ENCODE measurements around the gene SPPL3.

SPPL3 gene

GRCh38 chr12:120767071-120768024 is 136.8 kb downstream of the SPPL3 start:
- Mint-ChIP-seq H3K4me1 (ENCODE audit: low read depth) (peaks cover 4% of the 10 kb centered on the region), H3K27me3 (ENCODE audit: low read depth) (no peaks in the 10 kb centered on the region), H3K27ac (no peak overlapping the region), H3K36me3 (ENCODE audit: low read depth) (peaks cover 25% of the 10 kb centered on the region), H3K9me3 (no peaks in the 10 kb centered on the region), H3K4me3 (no peak overlapping the region)
- no peak for DNase-seq (ENCODE audit: low spot score)

GRCh38 chr12:120766566-120766965 is 137.6 kb downstream of the SPPL3 start:
- no peak overlapping the region for H3K4me3 Mint-ChIP-seq
- no peak overlapping the region for H3K27ac Mint-ChIP-seq
- no peak for DNase-seq (ENCODE audit: low spot score)
- peaks cover 4% of the 10 kb centered on the region for H3K4me1 Mint-ChIP-seq (ENCODE audit: low read depth)
- no peaks in the 10 kb centered on the region for H3K27me3 Mint-ChIP-seq (ENCODE audit: low read depth)
- H3K9me3 Mint-ChIP-seq: no peaks in the 10 kb centered on the region
- H3K36me3 Mint-ChIP-seq (ENCODE audit: low read depth): peaks cover 32% of the 10 kb centered on the region

GRCh38 chr12:120764816-120765215 is 139.3 kb downstream of the SPPL3 start:
- Mint-ChIP-seq H3K27ac (no peak overlapping the region), H3K36me3 (ENCODE audit: low read depth) (peaks cover 31% of the 10 kb centered on the region), H3K27me3 (ENCODE audit: low read depth) (no peaks in the 10 kb centered on the region), H3K4me1 (ENCODE audit: low read depth) (peaks cover 2% of the 10 kb centered on the region), H3K4me3 (no peak overlapping the region), H3K9me3 (no peaks in the 10 kb centered on the region)
- DNase-seq (ENCODE audit: low spot score): no peak

- H3K27ac Mint-ChIP-seq: no peak overlapping the region
- peaks cover 2% of the 10 kb centered on the region for H3K4me1 Mint-ChIP-seq (ENCODE audit: low read depth)
- H3K4me3 Mint-ChIP-seq: no peak overlapping the region
- DNase-seq (ENCODE audit: low spot score): no peak
- no peaks in the 10 kb centered on the region for H3K9me3 Mint-ChIP-seq
- peaks cover 30% of the 10 kb centered on the region for H3K36me3 Mint-ChIP-seq (ENCODE audit: low read depth)
- no peaks in the 10 kb centered on the region for H3K27me3 Mint-ChIP-seq (ENCODE audit: low read depth)
Measured at GRCh38 chr12:120763250-120763649, 140.9 kb downstream of the SPPL3 start.

- H3K36me3 Mint-ChIP-seq (ENCODE audit: low read depth): peaks cover 27% of the 10 kb centered on the region
- H3K4me1 Mint-ChIP-seq (ENCODE audit: low read depth): peaks cover 2% of the 10 kb centered on the region
- DNase-seq (ENCODE audit: low spot score): no peak
- no peaks in the 10 kb centered on the region for H3K9me3 Mint-ChIP-seq
- H3K4me3 Mint-ChIP-seq: no peak overlapping the region
- no peaks in the 10 kb centered on the region for H3K27me3 Mint-ChIP-seq (ENCODE audit: low read depth)
- no peak overlapping the region for H3K27ac Mint-ChIP-seq
Measured at GRCh38 chr12:120762086-120762485, 142.1 kb downstream of the SPPL3 start.

GRCh38 chr12:120761519-120761934 is 142.6 kb downstream of the SPPL3 start:
- Mint-ChIP-seq H3K27me3 (ENCODE audit: low read depth) (no peaks in the 10 kb centered on the region), H3K9me3 (no peaks in the 10 kb centered on the region), H3K4me3 (no peak overlapping the region), H3K27ac (no peak overlapping the region), H3K36me3 (ENCODE audit: low read depth) (peaks cover 25% of the 10 kb centered on the region), H3K4me1 (ENCODE audit: low read depth) (peaks cover 2% of the 10 kb centered on the region)
- DNase-seq (ENCODE audit: low spot score): no peak

GRCh38 chr12:120760349-120761254 is 143.6 kb downstream of the SPPL3 start:
- no peaks in the 10 kb centered on the region for H3K27me3 Mint-ChIP-seq (ENCODE audit: low read depth)
- peak overlapping the region; percentile 61 for H3K4me3 Mint-ChIP-seq
- peak overlapping the region; percentile 77 for H3K27ac Mint-ChIP-seq
- peaks cover under 1% of the 10 kb centered on the region for H3K9me3 Mint-ChIP-seq
- H3K36me3 Mint-ChIP-seq (ENCODE audit: low read depth): peaks cover 16% of the 10 kb centered on the region
- peak; percentile 27 for DNase-seq (ENCODE audit: low spot score)
- H3K4me1 Mint-ChIP-seq (ENCODE audit: low read depth): peaks cover 2% of the 10 kb centered on the region

- Mint-ChIP-seq H3K27ac (peak overlapping the region; percentile 69), H3K36me3 (ENCODE audit: low read depth) (peaks cover 18% of the 10 kb centered on the region), H3K4me3 (no peak overlapping the region), H3K27me3 (ENCODE audit: low read depth) (no peaks in the 10 kb centered on the region), H3K9me3 (peaks cover 9% of the 10 kb centered on the region), H3K4me1 (ENCODE audit: low read depth) (peaks cover 2% of the 10 kb centered on the region)
- DNase-seq (ENCODE audit: low spot score): no peak
Measured at GRCh38 chr12:120759591-120760348, 144.4 kb downstream of the SPPL3 start.

GRCh38 chr12:120758798-120759590 is 145.2 kb downstream of the SPPL3 start:
- H3K36me3 Mint-ChIP-seq (ENCODE audit: low read depth): peaks cover 14% of the 10 kb centered on the region
- no peak overlapping the region for H3K27ac Mint-ChIP-seq
- peaks cover 10% of the 10 kb centered on the region for H3K9me3 Mint-ChIP-seq
- DNase-seq (ENCODE audit: low spot score): no peak
- H3K4me3 Mint-ChIP-seq: no peak overlapping the region
- peaks cover 2% of the 10 kb centered on the region for H3K4me1 Mint-ChIP-seq (ENCODE audit: low read depth)
- H3K27me3 Mint-ChIP-seq (ENCODE audit: low read depth): no peaks in the 10 kb centered on the region

- H3K4me3 Mint-ChIP-seq: no peak overlapping the region
- H3K4me1 Mint-ChIP-seq (ENCODE audit: low read depth): peaks cover 2% of the 10 kb centered on the region
- H3K27me3 Mint-ChIP-seq (ENCODE audit: low read depth): no peaks in the 10 kb centered on the region
- H3K36me3 Mint-ChIP-seq (ENCODE audit: low read depth): peaks cover 14% of the 10 kb centered on the region
- no peak overlapping the region for H3K27ac Mint-ChIP-seq
- DNase-seq (ENCODE audit: low spot score): no peak
- peaks cover 14% of the 10 kb centered on the region for H3K9me3 Mint-ChIP-seq
Measured at GRCh38 chr12:120757949-120758348, 146.2 kb downstream of the SPPL3 start.

GRCh38 chr12:120757226-120757742 is 146.9 kb downstream of the SPPL3 start:
- peaks cover 2% of the 10 kb centered on the region for H3K4me1 Mint-ChIP-seq (ENCODE audit: low read depth)
- H3K4me3 Mint-ChIP-seq: no peak overlapping the region
- no peak for DNase-seq (ENCODE audit: low spot score)
- H3K27me3 Mint-ChIP-seq (ENCODE audit: low read depth): no peaks in the 10 kb centered on the region
- H3K27ac Mint-ChIP-seq: no peak overlapping the region
- H3K9me3 Mint-ChIP-seq: peaks cover 14% of the 10 kb centered on the region
- peaks cover 13% of the 10 kb centered on the region for H3K36me3 Mint-ChIP-seq (ENCODE audit: low read depth)

GRCh38 chr12:120755269-120755668 is 148.9 kb downstream of the SPPL3 start:
- Mint-ChIP-seq H3K4me1 (ENCODE audit: low read depth) (no peaks in the 10 kb centered on the region), H3K36me3 (ENCODE audit: low read depth) (peaks cover 4% of the 10 kb centered on the region), H3K27ac (no peak overlapping the region), H3K27me3 (ENCODE audit: low read depth) (no peaks in the 10 kb centered on the region), H3K9me3 (peaks cover 14% of the 10 kb centered on the region), H3K4me3 (no peak overlapping the region)
- DNase-seq (ENCODE audit: low spot score): no peak

- peaks cover 4% of the 10 kb centered on the region for H3K36me3 Mint-ChIP-seq (ENCODE audit: low read depth)
- H3K4me1 Mint-ChIP-seq (ENCODE audit: low read depth): no peaks in the 10 kb centered on the region
Measured at GRCh38 chr12:120754792-120755191, 149.4 kb downstream of the SPPL3 start.

More at GRCh38 chr12:120754792-120755191, 149.4 kb downstream of the SPPL3 start:
- DNase-seq (ENCODE audit: low spot score): no peak
- no peak overlapping the region for H3K27ac Mint-ChIP-seq
- H3K4me3 Mint-ChIP-seq: no peak overlapping the region
- H3K27me3 Mint-ChIP-seq (ENCODE audit: low read depth): no peaks in the 10 kb centered on the region
- peaks cover 14% of the 10 kb centered on the region for H3K9me3 Mint-ChIP-seq

Data from T-helper 2 cell treated with Interferon-gamma antibody and Interleukin-4, amounts not matched to agents 5 μg/mL and 100 μg/mL, for 36 hours (primary cell).